ENCODE results near the gene DAB2. TPM values are rescaled to one million over a fixed set of nuclear protein-coding genes. Genes with fewer than 3 reads are reported as not detected.
A peak's percentile ranks its signal among the peaks of the same experiment; 100 is the strongest.

DAB2 gene
- total and polyA plus RNA-seq, 2 of the 8 experiments (the other 6 are each of a cell fraction or from before 2014, with no cell fraction given), result 2.6 to 4.9 TPM

- H3K79me1 ChIP-seq (ENCODE audit: low read depth, low read length), result no peaks in the 10 kb centered on the region
- no peak overlapping the region for H3K4ac ChIP-seq (replicated peaks; ENCODE audit: insufficient read length, low read depth, low read length)
- no peak for DNase-seq (ENCODE audit: low read depth in 1 of 2, low spot score in 2 of 2)
- H3K4me1 ChIP-seq (replicated peaks in 1 of 4; ENCODE audit: control insufficient read depth in 3 of 4, insufficient read depth in 4 of 4, low read length in 3 of 4), result no peaks in the 10 kb centered on the region; a peak in 1 of 7 replicates
- no peaks in the 10 kb centered on the region for H3K9me3 ChIP-seq (ENCODE audit: insufficient read depth in 2 of 2, low read depth in 1 of 2, low read length in 1 of 2)
- H3K23ac ChIP-seq (ENCODE audit: insufficient read length), result no peak overlapping the region
- H2AFZ ChIP-seq (ENCODE audit: low read length), result no peak overlapping the region
- H2BK20ac ChIP-seq (ENCODE audit: low read length), result no peak overlapping the region
- H3K4me3 ChIP-seq (ENCODE audit: extremely low read depth in 1 of 4, insufficient read depth in 2 of 4, low read depth in 3 of 4, low read length in 4 of 4), result no peak overlapping the region
- H4K20me1 ChIP-seq (replicated peaks in 1 of 2; ENCODE audit: control insufficient read depth in 1 of 2, insufficient read depth in 2 of 2, low read length in 2 of 2), result no peaks in the 10 kb centered on the region
- no peak overlapping the region for H4K5ac ChIP-seq (ENCODE audit: insufficient read length, low read depth, low read length)
- no peak overlapping the region for H2AK5ac ChIP-seq (ENCODE audit: low read depth, low read length)
- H3K14ac ChIP-seq (ENCODE audit: insufficient read length), result no peak overlapping the region
- TF ChIP-seq TEAD4 (IDR thresholded peaks at IDR 0.05; ENCODE audit: low read depth, low read length), result no peak
- TF ChIP-seq SRF (IDR thresholded peaks at IDR 0.05; ENCODE audit: low read depth, low read length), result peak; percentile 75; the same call in 1 of the 2 replicates
- no peak for TF ChIP-seq TAF7 (optimal IDR thresholded peaks at IDR 0.05; ENCODE audit: borderline replicate concordance, low read depth, low read length)
- H3K4me2 ChIP-seq (ENCODE audit: insufficient read depth in 1 of 2, low read depth in 2 of 2, low read length in 2 of 2), result no peak overlapping the region
- no peak overlapping the region for H2BK5ac ChIP-seq (ENCODE audit: low read depth, low read length)
- no peak overlapping the region for H2BK120ac ChIP-seq (replicated peaks; ENCODE audit: low read depth, low read length)
- H3K23me2 ChIP-seq (ENCODE audit: low read depth, low read length), result no peaks in the 10 kb centered on the region
- no peak overlapping the region for H2BK12ac ChIP-seq (ENCODE audit: low read depth, low read length)
- H3K27me3 ChIP-seq (replicated peaks in 1 of 4; ENCODE audit: control insufficient read depth in 3 of 4, extremely low read depth in 1 of 4, insufficient read depth in 3 of 4, low read length in 3 of 4), result no peaks in the 10 kb centered on the region
- WGBS, 2 experiments (ENCODE audit: extremely low coverage in 1 of 2, insufficient coverage in 1 of 2, insufficient read length in 1 of 2, insufficient replicate concordance in 2 of 2, low coverage in 1 of 2, low lambda C conversion rate in 2 of 2, missing lambda C conversion rate in 1 of 2), result 65% methylated on average over 5 of the region's 5 CpGs; no CpG with 5 or more reads in 1 of the 2 experiments
- H3K27ac ChIP-seq (ENCODE audit: low read depth, low read length), result no peak overlapping the region
- H3K56ac ChIP-seq (replicated peaks; ENCODE audit: insufficient read length, low read depth, low read length), result no peak overlapping the region
- ChIA-PET POLR2A (ENCODE audit: partially characterized antibody) (interaction anchor here (2.6 kb wide), 1 partner anchor 19 kb away, joined by 8 read pairs; the partner anchor contains the start of gene DAB2), CTCF (ENCODE audit: partially characterized antibody) (interaction anchor here (1.2 to 1.8 kb wide), 4 partner anchors 8 to 29 kb away, joined by 3 to 8 read pairs (median 3); no protein-coding TSS in a partner anchor)
- no peak for FAIRE-seq
- H3K9ac ChIP-seq (replicated peaks in 1 of 4; ENCODE audit: extremely low read depth in 1 of 4, low read depth in 3 of 4, low read length in 3 of 4), result no peak overlapping the region
- no peak overlapping the region for H3K18ac ChIP-seq (ENCODE audit: extremely low read depth, low read length)
- no peak overlapping the region for H4K91ac ChIP-seq (replicated peaks; ENCODE audit: insufficient read length, low read length)
- no peak overlapping the region for H4K8ac ChIP-seq (ENCODE audit: extremely low read depth, insufficient read depth, low read length)
- H3K79me2 ChIP-seq (ENCODE audit: control insufficient read depth in 1 of 2, insufficient read depth in 2 of 2, low read length in 2 of 2), result no peaks in the 10 kb centered on the region
- no peak overlapping the region for H2BK15ac ChIP-seq (ENCODE audit: low read length)
- no peaks in the 10 kb centered on the region for H3K36me3 ChIP-seq (ENCODE audit: control insufficient read depth in 2 of 4, insufficient read depth in 4 of 4, low read length in 3 of 4)
Observed at GRCh38 chr5:39405083-39405843, 19.5 kb downstream of the DAB2 start.
